K562 (cell line): ENCODE data around the gene CAPZB. TPM values are rescaled to one million over a fixed set of nuclear protein-coding genes. Genes with fewer than 3 reads are reported as not detected.

Experiments used
- ATAC-seq: fragments of 200-7000 bp; cut with Tn5 transposase; 3 replicates; pipeline ENCODE4 v1.9.1; 2020; ENCODE audit warnings: moderate library complexity
- BruUV-seq: library from RNA; stranded (reverse); fragments of 400-500 nt; replicated peaks from 2 replicates; lab custom pipeline; 2021; lab: Mats Ljungman, UMichigan
- CTCF ChIA-PET: fragments of 300-600 bp; formaldehyde crosslinking; extraction: SDS; loops from one replicate; lab custom pipeline; 2021; ENCODE audit warnings: low intra/inter-chr PET ratio; lab: Yijun Ruan, JAX
- POLR2A ChIA-PET: fragments of 300-600, 350-650 bp; sonication (Branson Sonifier 250); formaldehyde crosslinking; extraction: SDS; loops from one replicate; lab custom pipeline; 2021; ENCODE audit warnings: antibody characterized with exemption, inconsistent platforms; lab: Yijun Ruan, JAX
- DNase-seq, 4 experiments: peaks; one replicate each; pipeline versions ENCODE4 v3.0.0 to v3.0.0-alpha.2; 2011 to 2018; ENCODE audit warnings: low spot score in 3 of 4, mixed read lengths in 3 of 4; ENCODE audit errors: extremely low read depth in 1 of 4
- FAIRE-seq: peaks from 2 replicates; lab custom pipeline; 2011; peaks lifted over from hg19 to GRCh38; lab: Jason Lieb, UNC
- H2AFZ ChIP-seq: 2 replicates; pipeline ENCODE4 v1.6.0; 2011; ENCODE audit warnings: low read depth, low read length, control low read depth, inconsistent platforms
- H3K27ac ChIP-seq: fragments of 200-600 bp; 3 replicates; pipeline ENCODE4 v1.8.0; 2011; ENCODE audit warnings: low read depth, mild to moderate bottlenecking, control low read depth, inconsistent platforms, low read length, moderate library complexity, mixed read lengths; ENCODE audit errors: extremely low read depth
- H3K27me3 ChIP-seq, 2 experiments: fragments of 300-600 bp in 1 of 2; 2 replicates in 1 of 2; 3 replicates in 1 of 2; pipeline versions ENCODE4 v1.6.0 to v1.8.0; 2011; ENCODE audit warnings: inconsistent platforms in 2 of 2, low read length in 2 of 2, mild to moderate bottlenecking in 1 of 2, mixed read lengths in 1 of 2, moderate library complexity in 1 of 2; ENCODE audit not compliant: control insufficient read depth in 2 of 2, insufficient read depth in 2 of 2
- H3K36me3 ChIP-seq: fragments of 300-600 bp; 3 replicates; pipeline ENCODE4 v1.8.0; 2011; ENCODE audit warnings: mild to moderate bottlenecking, low read length, inconsistent platforms; ENCODE audit not compliant: control insufficient read depth, insufficient read depth
- H3K4me1 ChIP-seq, 2 experiments: fragments of 200-600 bp in 1 of 2; replicated peaks in 1 of 2; 2 replicates in 1 of 2; 3 replicates in 1 of 2; pipeline versions ENCODE4 v1.5.1 to v1.8.0; 2011; ENCODE audit warnings: inconsistent platforms in 2 of 2, low read length in 2 of 2, mild to moderate bottlenecking in 1 of 2, mixed read lengths in 1 of 2, moderate library complexity in 1 of 2; ENCODE audit not compliant: control insufficient read depth in 2 of 2, insufficient read depth in 2 of 2
- H3K4me2 ChIP-seq: 2 replicates; pipeline ENCODE4 v1.6.1; 2011; ENCODE audit warnings: low read length, control low read depth, inconsistent platforms, mixed read lengths; ENCODE audit not compliant: insufficient read depth
- H3K4me3 ChIP-seq: fragments of 200-600 bp; sonication (generic), shearing (Covaris generic); 2 replicates; pipeline ENCODE4 v1.5.1; 2016; ENCODE audit warnings: control low read depth, inconsistent platforms
- H3K79me2 ChIP-seq: fragments of 200-600 bp; 3 replicates; pipeline ENCODE4 v1.8.0; 2011; ENCODE audit warnings: low read length, inconsistent platforms; ENCODE audit not compliant: control insufficient read depth, insufficient read depth
- H3K9ac ChIP-seq, 2 experiments: 2 replicates each; pipeline versions ENCODE4 v1.6.0 to v1.6.1; 2011; ENCODE audit warnings: low read depth in 2 of 2, low read length in 2 of 2, control low read depth in 1 of 2, inconsistent platforms in 1 of 2, mild to moderate bottlenecking in 1 of 2, mixed read lengths in 1 of 2; ENCODE audit not compliant: insufficient read depth in 1 of 2
- H3K9me1 ChIP-seq: one replicate; pipeline ENCODE4 v1.6.0; 2011; ENCODE audit warnings: inconsistent platforms, mild to moderate bottlenecking, low read length, moderate library complexity; ENCODE audit not compliant: control insufficient read depth, insufficient read depth
- H3K9me3 ChIP-seq: replicated peaks from 2 replicates; pipeline ENCODE4 v1.5.1; 2011; ENCODE audit warnings: low read depth, low read length, inconsistent platforms; ENCODE audit not compliant: control insufficient read depth, insufficient read depth
- H4K20me1 ChIP-seq: replicated peaks from 2 replicates; pipeline ENCODE4 v1.6.1; 2011; ENCODE audit warnings: low read length, inconsistent platforms, mixed read lengths; ENCODE audit not compliant: control insufficient read depth, insufficient read depth
- MCM7 ChIP-seq, 2 experiments: fragments of 450-650 bp; IDR thresholded peaks; 2 replicates each; pipeline ENCODE4 v1.6.1; 2016 to 2018
- RBM22 ChIP-seq: fragments of 200-400 bp; formaldehyde crosslinking; IDR thresholded peaks from 2 replicates; pipeline ENCODE4 v1.6.1; 2018; ENCODE audit warnings: low read length, low read depth; ENCODE audit not compliant: poor library complexity, severe bottlenecking
- WGBS: fragments of 100-300 bp; shearing (Covaris generic); methylation state at CpG from one replicate; pipeline ENCODE4 v1.1.6; 2016; ENCODE audit warnings: low coverage, mixed read lengths; ENCODE audit not compliant: insufficient coverage; ENCODE audit errors: missing lambda C conversion rate; 5-methylcytosine and 5-hydroxymethylcytosine counted together
- in situ Hi-C: fragments of 300-500 bp; cut with MboI; formaldehyde crosslinking; loops from 4 replicates; pipeline ENCODE4 v1.15.0; 2018; ENCODE audit warnings: inconsistent platforms, mixed read lengths
- intact Hi-C: fragments of 100-400 bp; cut with micrococcal nuclease; formaldehyde crosslinking; loops from 2 replicates; pipeline ENCODE4 v1.14.2; 2022
- polyA plus RNA-seq, 8 experiments: library from polyadenylated mRNA; depleted of rRNA in 4 of 8; stranded (reverse) in 5 of 8; unstranded in 3 of 8; fragments of >200 nt; fragmentation: Nextera tagmentation in 2 of 8; fragmentation: Illumina TruSeq in 1 of 8; extraction: Ambion mirVana in 2 of 8; extraction: Trizol in 1 of 8; gene quantifications; 2 replicates each; pipeline versions ENCODE4 v1.2.1 to v1.2.3, GENCODE V29; 2011 to 2014; ENCODE audit warnings: inconsistent platforms in 1 of 8, missing spikeins in 1 of 8
- total RNA-seq, 7 experiments: library from RNA; depleted of rRNA in 6 of 7; stranded (reverse); fragments of >200 nt in 6 of 7; fragmentation: Illumina TruSeq in 2 of 7; extraction: Trizol in 2 of 7; gene quantifications; 2 replicates each; pipeline versions ENCODE4 v1.2.1 to v1.2.3, GENCODE V29; 2011 to 2021; ENCODE audit warnings: low replicate concordance in 1 of 7

CAPZB gene
- total and polyA plus RNA-seq, 9 of the 15 experiments (the other 6 are each of a cell fraction or from before 2014, with no cell fraction given): 57.6 to 297 (median 125) TPM

- Histone ChIP-seq H3K4me1 (peaks cover 4 to 52% of the 10 kb centered on the region in 2 experiments; a peak in 4 of 5 replicates), H3K27ac (no peak overlapping the region), H3K27me3 (no peaks in the 10 kb centered on the region), H3K9me3 (no peaks in the 10 kb centered on the region), H3K4me2 (no peak overlapping the region), H3K9me1 (peaks cover 11% of the 10 kb centered on the region), H3K4me3 (no peak overlapping the region), H4K20me1 (peaks cover 14% of the 10 kb centered on the region; the same call in 1 of the 2 replicates), H3K36me3 (peaks cover 49% of the 10 kb centered on the region; the same call in 2 of the 3 replicates), H3K79me2 (no peaks in the 10 kb centered on the region), H2AFZ (no peak overlapping the region), H3K9ac (peak overlapping the region in 1 of 2 experiments; percentile 72; a peak in 2 of 4 replicates)
- ATAC-seq: no peak
- intact Hi-C loops: loop anchor here (5.0 kb wide), 1 partner anchor 240 kb away; no protein-coding TSS in a partner anchor
- DNase-seq: no peak
- in situ Hi-C loops: loop anchor here (5.0 kb wide), 1 partner anchor 310 kb away; no protein-coding TSS in a partner anchor
- 79% methylated on average over 27 of the region's 27 CpGs for WGBS
- no TSS peak for BruUV-seq
- peak; percentile 44 for FAIRE-seq
- ChIA-PET POLR2A (interaction anchor here (0.6 to 0.9 kb wide), 4 partner anchors 20 to 865 kb away, joined by 3 to 4 read pairs (median 4); no protein-coding TSS in a partner anchor), CTCF (interaction anchor here (2.1 to 2.5 kb wide), 2 partner anchors 240 to 309 kb away, joined by 5 to 10 read pairs; no protein-coding TSS in a partner anchor)
- TF ChIP-seq MCM7 (IDR thresholded peaks at IDR 0.05) (no peak), RBM22 (peak; percentile 60)
These were observed 143.1 kb downstream of the CAPZB start for GRCh38 chr1:19342062-19342750.
